ENCODE data around the gene ACAD8. TPM values are rescaled to one million over a fixed set of nuclear protein-coding genes. Genes with fewer than 3 reads are reported as not detected.

The ACAD8 gene
- total and polyA plus RNA-seq, 10 donors, result 15.7 to 37.5 (median 27.2) TPM

GRCh38 chr11:134287561-134287960 lies 34.2 kb downstream of the ACAD8 start:
- H3K36me3 ChIP-seq, result no peaks in the 10 kb centered on the region
- peaks cover 0 to 22% (median 0%) of the 10 kb centered on the region in 7 donors for H3K27me3 ChIP-seq (replicated peaks in 1 of 7)
- H3K4me1 ChIP-seq, result no peaks in the 10 kb centered on the region
- H3K27ac ChIP-seq, result no peak overlapping the region
- WGBS, 5 donors, result 89 to 94% (median 90%) methylated on average over 12 of the region's 12 CpGs
- no peak for DNase-seq
- H3K9me3 ChIP-seq, result no peaks in the 10 kb centered on the region
- H3K4me3 ChIP-seq, result no peak overlapping the region
- TF ChIP-seq CTCF (IDR thresholded peaks at IDR 0.05 in 8 of 11, conservative IDR thresholded peaks at IDR 0.05 in 3 of 11) (no peak), POLR2A (IDR thresholded peaks at IDR 0.05) (no peak), POLR2AphosphoS5 (IDR thresholded peaks at IDR 0.05) (no peak)
- intact Hi-C loops (cut with DNase I; ENCODE audit: low total_unique reads), result no loop called here

DNA sequence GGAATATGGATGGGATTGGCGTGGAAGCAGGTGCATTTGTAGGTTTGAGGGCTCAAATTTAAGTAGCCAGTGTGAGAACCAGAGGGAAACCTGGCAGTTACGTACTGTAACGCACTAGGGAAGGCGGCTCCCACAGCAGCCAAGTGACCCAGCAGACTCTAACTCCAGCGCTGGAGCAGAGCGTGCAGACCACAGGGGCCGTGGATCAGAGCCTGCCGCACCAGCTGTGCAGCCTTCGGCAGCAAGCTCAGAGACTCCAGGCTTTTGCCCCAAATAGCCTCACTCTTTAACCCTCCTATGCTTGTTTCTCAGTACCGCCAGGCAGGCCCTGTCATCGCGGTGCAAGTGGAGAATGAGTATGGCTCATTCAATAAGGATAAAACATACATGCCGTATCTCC lies 35.1 kb downstream of the ACAD8 start:
- 89 to 95% (median 94%) methylated on average over 11 to 13 of the region's 13 CpGs for WGBS, 5 donors
- peaks cover 0 to 13% (median 0%) of the 10 kb centered on the region in 7 donors for H3K27me3 ChIP-seq (replicated peaks in 1 of 7)
- DNase-seq, result no peak
- TF ChIP-seq POLR2AphosphoS5 (IDR thresholded peaks at IDR 0.05), result no peak
- TF ChIP-seq CTCF (IDR thresholded peaks at IDR 0.05 in 8 of 11, conservative IDR thresholded peaks at IDR 0.05 in 3 of 11), result no peak
- no peak for TF ChIP-seq POLR2A (IDR thresholded peaks at IDR 0.05)
- H3K36me3 ChIP-seq, result no peaks in the 10 kb centered on the region
- H3K9me3 ChIP-seq, result no peaks in the 10 kb centered on the region
- H3K27ac ChIP-seq, result no peak overlapping the region
- no peak overlapping the region for H3K4me3 ChIP-seq
- H3K4me1 ChIP-seq, result no peaks in the 10 kb centered on the region
- intact Hi-C loops (cut with DNase I; ENCODE audit: low total_unique reads), result no loop called here

DNA sequence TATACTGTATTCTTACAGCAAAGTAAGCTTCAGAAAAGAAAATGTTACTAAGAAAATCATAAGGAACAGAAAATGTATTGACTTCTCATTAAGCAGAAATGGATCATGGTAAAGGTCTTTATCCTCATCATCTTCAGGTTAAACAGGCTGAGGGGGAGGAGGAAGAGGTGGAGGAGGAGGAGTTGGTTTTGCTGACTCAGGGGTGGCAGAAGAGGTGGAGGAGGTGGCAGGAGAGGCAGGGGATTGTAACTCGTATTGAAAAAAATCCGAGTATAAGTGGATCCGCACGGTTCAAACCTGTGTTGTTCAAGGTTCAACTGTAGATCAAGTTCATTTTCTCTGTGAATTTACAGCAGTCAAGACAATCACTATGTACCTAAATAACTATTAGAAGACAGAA lies 35.8 kb downstream of the ACAD8 start:
- Histone ChIP-seq H3K9me3 (no peaks in the 10 kb centered on the region), H3K27ac (no peak overlapping the region), H3K27me3 (replicated peaks in 1 of 7) (peaks cover 0 to 7% (median 0%) of the 10 kb centered on the region in 7 donors), H3K4me3 (no peak overlapping the region), H3K4me1 (no peaks in the 10 kb centered on the region), H3K36me3 (no peaks in the 10 kb centered on the region)
- DNase-seq, result no peak
- TF ChIP-seq POLR2A (IDR thresholded peaks at IDR 0.05) (no peak), CTCF (IDR thresholded peaks at IDR 0.05 in 8 of 11, conservative IDR thresholded peaks at IDR 0.05 in 3 of 11) (no peak), POLR2AphosphoS5 (IDR thresholded peaks at IDR 0.05) (no peak)
- intact Hi-C loops (cut with DNase I; ENCODE audit: low total_unique reads), result no loop called here
- 74 to 87% (median 83%) methylated on average over 4 of the region's 4 CpGs for WGBS, 5 donors

GRCh38 chr11:134289789-134290188 lies 36.4 kb downstream of the ACAD8 start:
- 51 to 76% (median 55%) methylated on average over 10 to 12 of the region's 12 CpGs for WGBS, 5 donors
- no peaks in the 10 kb centered on the region for H3K4me1 ChIP-seq
- TF ChIP-seq POLR2AphosphoS5 (IDR thresholded peaks at IDR 0.05) (no peak), POLR2A (IDR thresholded peaks at IDR 0.05) (no peak), CTCF (IDR thresholded peaks at IDR 0.05 in 8 of 11, conservative IDR thresholded peaks at IDR 0.05 in 3 of 11) (no peak)
- no peak overlapping the region for H3K27ac ChIP-seq
- intact Hi-C loops (cut with DNase I; ENCODE audit: low total_unique reads), result no loop called here
- no peaks in the 10 kb centered on the region for H3K36me3 ChIP-seq
- H3K9me3 ChIP-seq, result no peaks in the 10 kb centered on the region
- peaks cover 0 to 4% (median 0%) of the 10 kb centered on the region in 7 donors for H3K27me3 ChIP-seq (replicated peaks in 1 of 7)
- no peak for DNase-seq
- no peak overlapping the region for H3K4me3 ChIP-seq

Data from spleen (tissue), 11 donors.